ENCODE results near the gene FOXD4L1. TPM values are rescaled to one million over a fixed set of nuclear protein-coding genes. Genes with fewer than 3 reads are reported as not detected.
"Not testable (repeated sequence)": the region's sequence is repeated elsewhere in the genome, so short reads cannot be mapped to it uniquely, and the experiment has no call there.

The FOXD4L1 gene
- total RNA-seq, 1 donor from 2014 or later, result 0.14 TPM

GRCh38 chr2:113532991-113533390 lies 34.5 kb downstream of the FOXD4L1 start:
- H3K27ac Mint-ChIP-seq; intact Hi-C loops (cut with micrococcal nuclease); H3K36me3 Mint-ChIP-seq (ENCODE audit: low read depth); DNase-seq (ENCODE audit: low spot score); H3K4me1 Mint-ChIP-seq (ENCODE audit: low read depth); H3K9me3 Mint-ChIP-seq; H3K4me3 Mint-ChIP-seq (ENCODE audit: low read depth): not testable (repeated sequence)
- peaks cover 16% of the 10 kb centered on the region for H3K27me3 Mint-ChIP-seq (ENCODE audit: low read depth)

GRCh38 chr2:113536573-113536972 lies 38.1 kb downstream of the FOXD4L1 start:
- intact Hi-C loops (cut with micrococcal nuclease); H3K4me1 Mint-ChIP-seq (ENCODE audit: low read depth); H3K4me3 Mint-ChIP-seq (ENCODE audit: low read depth): not testable (repeated sequence)

GRCh38 chr2:113540834-113541203 lies 42.4 kb downstream of the FOXD4L1 start:
- H3K4me3 Mint-ChIP-seq (ENCODE audit: low read depth), result peak overlapping the region; percentile 63
- H3K27me3 Mint-ChIP-seq (ENCODE audit: low read depth), result peaks cover 16% of the 10 kb centered on the region
- H3K36me3 Mint-ChIP-seq (ENCODE audit: low read depth); DNase-seq (ENCODE audit: low spot score); H3K27ac Mint-ChIP-seq; intact Hi-C loops (cut with micrococcal nuclease); H3K9me3 Mint-ChIP-seq; H3K4me1 Mint-ChIP-seq (ENCODE audit: low read depth): not testable (repeated sequence)

More at GRCh38 chr2:113536573-113536972, 38.1 kb downstream of the FOXD4L1 start:
- peaks cover 16% of the 10 kb centered on the region for H3K27me3 Mint-ChIP-seq (ENCODE audit: low read depth)
- H3K27ac Mint-ChIP-seq; DNase-seq (ENCODE audit: low spot score); H3K9me3 Mint-ChIP-seq; H3K36me3 Mint-ChIP-seq (ENCODE audit: low read depth): not testable (repeated sequence)

- H3K36me3 Mint-ChIP-seq (ENCODE audit: low read depth); H3K27ac Mint-ChIP-seq; H3K9me3 Mint-ChIP-seq; intact Hi-C loops (cut with micrococcal nuclease); DNase-seq (ENCODE audit: low spot score); H3K4me1 Mint-ChIP-seq (ENCODE audit: low read depth): not testable (repeated sequence)
- Mint-ChIP-seq H3K4me3 (ENCODE audit: low read depth) (peak overlapping the region; percentile 63), H3K27me3 (ENCODE audit: low read depth) (peaks cover 16% of the 10 kb centered on the region)
Observed at GRCh38 chr2:113541204-113541975, 42.9 kb downstream of the FOXD4L1 start.

GRCh38 chr2:113541976-113542485 lies 43.6 kb downstream of the FOXD4L1 start:
- Mint-ChIP-seq H3K4me3 (ENCODE audit: low read depth) (peak overlapping the region; percentile 76), H3K27me3 (ENCODE audit: low read depth) (peaks cover 16% of the 10 kb centered on the region)
- intact Hi-C loops (cut with micrococcal nuclease); H3K4me1 Mint-ChIP-seq (ENCODE audit: low read depth); H3K36me3 Mint-ChIP-seq (ENCODE audit: low read depth); H3K27ac Mint-ChIP-seq; H3K9me3 Mint-ChIP-seq; DNase-seq (ENCODE audit: low spot score): not testable (repeated sequence)

GRCh38 chr2:113542529-113542928 lies 44.1 kb downstream of the FOXD4L1 start:
- H3K27ac Mint-ChIP-seq; H3K9me3 Mint-ChIP-seq; intact Hi-C loops (cut with micrococcal nuclease); H3K36me3 Mint-ChIP-seq (ENCODE audit: low read depth); H3K4me1 Mint-ChIP-seq (ENCODE audit: low read depth); DNase-seq (ENCODE audit: low spot score): not testable (repeated sequence)
- peak overlapping the region; percentile 76 for H3K4me3 Mint-ChIP-seq (ENCODE audit: low read depth)
- peaks cover 16% of the 10 kb centered on the region for H3K27me3 Mint-ChIP-seq (ENCODE audit: low read depth)

Other genes starting within 250 kb of the FOXD4L1 start
- 0.76 and 0.84 TPM in 2 replicates for gene PAX8, start 219.7 kb upstream of the FOXD4L1 start, total RNA-seq
- gene ZNG1B, start 61.0 kb upstream of the FOXD4L1 start, total RNA-seq, result 42.9 and 48.9 TPM in 2 replicates
- 25.3 and 27.0 TPM in 2 replicates for gene RABL2A, start 128.6 kb downstream of the FOXD4L1 start, total RNA-seq

Measured in activated T-helper 2 cell treated with anti-CD3 and anti-CD28 coated beads, Interferon-gamma antibody, Interleukin-2, Interleukin-4, amounts not matched to agents 10 μg/mL and 5 μg/mL and 100 μg/mL, durations not matched to agents 14 hours and 24 hours and 36 hours (primary cell).